Breast epithelium (tissue), 3 donors: ENCODE data around the gene ZHX3.

Source experiments
- POLR2A ChIP-seq: fragments of 450-650 bp; IDR thresholded peaks from one replicate; pipeline ENCODE4 v1.6.1; 2016; ENCODE audit warnings: antibody characterized with exemption, mild to moderate bottlenecking, moderate library complexity
- TF ChIP-seq, protein P1 (sequence below), 3 donors: fragments of 450-650 bp; IDR thresholded peaks; one replicate each; pipeline ENCODE4 v1.5.1; 2016 to 2017; ENCODE audit warnings: antibody characterized with exemption in 3 of 3, mild to moderate bottlenecking in 3 of 3, moderate library complexity in 3 of 3

DNA sequence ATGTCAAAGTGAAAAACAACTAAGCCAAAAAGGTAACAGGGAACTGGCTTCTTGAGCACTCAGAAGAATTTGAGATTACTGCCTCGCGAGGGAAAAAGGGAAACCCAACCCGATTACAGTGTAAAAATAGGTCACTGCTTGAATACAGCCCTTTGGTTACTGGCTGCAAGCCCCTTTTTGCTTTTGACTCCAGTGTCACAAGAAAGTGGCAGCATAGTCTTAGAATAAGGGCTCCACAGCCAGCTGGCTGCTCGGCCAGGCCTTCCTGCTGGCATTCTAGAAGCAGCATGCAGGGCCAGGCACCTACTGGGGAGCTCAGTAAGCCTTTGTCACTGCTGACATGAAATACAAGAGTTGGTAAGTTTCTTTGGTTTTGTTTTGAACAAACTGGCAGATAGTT is 83.0 kb downstream of the ZHX3 start:
- TF ChIP-seq, protein P1, sequence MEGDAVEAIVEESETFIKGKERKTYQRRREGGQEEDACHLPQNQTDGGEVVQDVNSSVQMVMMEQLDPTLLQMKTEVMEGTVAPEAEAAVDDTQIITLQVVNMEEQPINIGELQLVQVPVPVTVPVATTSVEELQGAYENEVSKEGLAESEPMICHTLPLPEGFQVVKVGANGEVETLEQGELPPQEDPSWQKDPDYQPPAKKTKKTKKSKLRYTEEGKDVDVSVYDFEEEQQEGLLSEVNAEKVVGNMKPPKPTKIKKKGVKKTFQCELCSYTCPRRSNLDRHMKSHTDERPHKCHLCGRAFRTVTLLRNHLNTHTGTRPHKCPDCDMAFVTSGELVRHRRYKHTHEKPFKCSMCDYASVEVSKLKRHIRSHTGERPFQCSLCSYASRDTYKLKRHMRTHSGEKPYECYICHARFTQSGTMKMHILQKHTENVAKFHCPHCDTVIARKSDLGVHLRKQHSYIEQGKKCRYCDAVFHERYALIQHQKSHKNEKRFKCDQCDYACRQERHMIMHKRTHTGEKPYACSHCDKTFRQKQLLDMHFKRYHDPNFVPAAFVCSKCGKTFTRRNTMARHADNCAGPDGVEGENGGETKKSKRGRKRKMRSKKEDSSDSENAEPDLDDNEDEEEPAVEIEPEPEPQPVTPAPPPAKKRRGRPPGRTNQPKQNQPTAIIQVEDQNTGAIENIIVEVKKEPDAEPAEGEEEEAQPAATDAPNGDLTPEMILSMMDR (IDR thresholded peaks at IDR 0.05), result no peak
- TF ChIP-seq POLR2A, result no peak
